GM18502 (cell line): Measurements from ENCODE around the gene DPP9.

Experiments
- ATAC-seq: cut with Tn5 transposase; IDR thresholded peaks from one replicate; pipeline ENCODE4 v1.9.1; 2021; ENCODE audit warnings: mild to moderate bottlenecking; ENCODE audit not compliant: unreplicated experiment, poor library complexity

Gene DPP9

GRCh38 chr19:4638828-4639530 lies 84.7 kb downstream of the DPP9 start, which contains the start of gene TNFAIP8L1:
Gene TNFAIP8L1, plus strand, starts transcription at chr19:4639516. Its CDS starts 12,354 bp downstream, at chr19:4651870.
- peak; percentile 77 for ATAC-seq

DNA sequence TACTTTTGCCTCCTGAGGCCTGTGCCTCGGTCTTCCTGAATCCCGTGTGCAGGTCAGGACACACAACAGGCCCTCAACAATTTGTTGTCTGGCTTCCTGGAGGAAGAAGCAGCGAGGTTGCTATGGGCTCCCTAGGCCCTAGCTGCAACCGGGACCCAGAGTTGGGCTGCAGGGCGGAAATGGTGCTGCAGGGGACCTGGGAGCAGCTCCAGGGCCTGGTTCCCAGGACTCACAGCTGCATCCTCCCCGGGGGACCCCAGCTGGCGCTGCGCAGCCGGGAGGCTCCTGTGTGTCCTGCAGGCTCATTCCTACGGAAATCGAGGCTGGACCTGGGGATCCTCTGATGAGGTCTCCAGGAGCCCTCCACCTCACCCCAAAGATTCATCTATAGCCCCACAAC lies 85.3 kb downstream of the DPP9 start:
- no peak for ATAC-seq

DNA sequence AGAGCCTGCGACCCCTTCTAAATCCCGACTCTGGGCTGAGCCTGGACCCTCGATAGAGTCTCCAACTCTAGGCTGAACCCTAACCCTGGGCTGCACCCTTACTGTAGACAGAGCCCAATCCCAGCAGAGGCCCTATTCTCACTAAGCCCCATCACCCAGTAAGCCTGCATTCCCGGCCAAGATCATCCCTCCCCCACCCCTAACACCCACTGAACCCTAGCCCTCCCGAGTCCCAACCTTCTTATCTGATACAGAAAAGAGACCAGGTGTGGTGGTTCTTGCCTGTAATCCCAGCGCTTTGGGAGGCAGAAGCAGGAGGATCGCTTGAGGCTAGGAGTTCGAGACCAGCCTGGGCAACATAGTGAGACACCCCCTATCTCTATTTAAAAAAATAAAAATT lies 86.9 kb downstream of the DPP9 start:
- ATAC-seq: no peak

DNA sequence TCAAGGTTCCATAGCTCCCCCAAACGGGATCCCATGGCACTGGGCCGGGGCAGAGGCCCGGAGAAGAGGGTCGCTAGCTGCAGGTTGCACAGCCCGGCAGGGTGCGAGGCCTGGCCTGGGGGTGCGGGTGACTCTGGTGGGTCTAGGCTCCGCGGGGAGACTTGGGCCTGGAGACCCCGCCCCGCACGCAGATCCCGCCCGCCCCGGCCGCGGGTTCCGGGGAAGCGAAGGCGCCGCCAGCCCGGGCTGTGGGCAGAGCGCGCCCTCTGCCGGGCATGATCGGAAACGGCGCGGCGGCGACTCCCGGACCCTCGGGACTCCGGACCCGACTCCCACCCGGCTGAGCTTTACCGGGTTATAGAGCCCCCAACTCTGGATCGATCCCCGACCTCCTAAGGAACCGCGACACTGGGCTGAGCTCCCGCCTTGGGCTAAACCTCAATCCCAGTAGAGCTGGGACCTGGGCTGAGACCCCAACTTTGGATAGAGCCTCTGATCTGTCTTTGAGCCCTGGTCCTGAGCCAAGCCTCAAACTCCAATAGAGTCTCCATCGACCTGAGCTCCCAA lies 87.4 kb downstream of the DPP9 start:
- ATAC-seq: no peak

DNA sequence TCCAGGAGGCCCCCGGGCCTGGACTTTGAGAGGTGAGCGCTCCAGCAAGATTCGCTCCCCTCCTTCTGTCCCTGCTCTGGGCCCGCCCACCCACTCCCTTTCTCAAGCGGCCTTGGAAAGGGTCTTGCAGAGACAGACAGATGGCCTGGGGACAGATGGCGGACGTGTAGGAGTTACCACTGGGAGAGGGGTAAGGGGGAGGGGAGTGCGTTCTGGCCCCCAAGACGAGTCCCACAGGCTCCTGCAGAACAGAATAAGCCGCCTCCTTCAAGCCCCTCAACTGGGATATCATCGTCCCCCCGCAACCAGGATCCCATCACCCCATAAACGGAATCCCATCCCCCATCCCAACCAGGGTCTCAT lies 87.9 kb downstream of the DPP9 start:
- no peak for ATAC-seq

DNA sequence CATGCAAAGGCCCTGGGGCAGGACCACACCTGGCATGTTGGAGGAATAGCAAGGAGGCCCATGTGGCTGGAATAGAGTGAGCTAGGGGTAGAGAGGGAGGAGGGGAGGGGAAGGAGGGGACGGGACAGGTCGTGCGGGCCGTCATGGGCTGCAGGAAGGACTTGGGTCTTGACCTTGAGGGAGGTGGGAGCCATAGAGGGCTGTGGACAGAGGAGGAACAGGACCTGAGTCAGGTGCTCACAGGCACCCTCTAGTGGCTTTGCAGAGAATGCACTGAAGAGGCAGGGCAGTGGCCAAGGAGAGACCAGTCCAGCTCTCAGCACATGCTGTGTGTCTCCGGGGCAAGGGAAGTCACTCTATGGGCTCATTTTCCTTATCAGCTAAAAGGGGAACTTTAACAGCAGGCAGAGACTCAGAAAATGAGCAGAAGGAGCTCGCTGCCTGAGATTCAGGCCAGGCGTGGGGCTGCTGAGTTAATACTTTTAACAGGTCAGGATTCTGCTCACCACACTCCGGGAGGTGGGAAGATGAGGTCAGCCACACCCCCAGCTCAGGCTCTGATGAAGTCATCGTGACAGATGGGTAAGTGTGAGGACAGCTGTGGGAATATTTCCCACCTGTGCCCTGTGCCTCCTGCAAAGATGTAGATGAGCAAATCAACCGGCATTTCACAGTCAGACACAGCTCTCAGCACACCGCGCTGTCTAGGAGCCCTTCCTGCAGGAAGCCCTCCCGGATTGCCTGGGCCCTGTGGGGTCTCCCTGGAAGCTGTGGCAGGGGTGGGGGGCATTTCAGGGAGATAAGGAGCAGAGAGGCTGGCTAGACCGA lies 90.3 kb downstream of the DPP9 start:
- ATAC-seq: no peak
